Epithelial cell of esophagus (primary cell): Measurements from ENCODE around the gene MBNL1.
A peak's percentile ranks its signal among the peaks of the same experiment; 100 is the strongest.

ENCODE experiments used
- DNase-seq: peaks from one replicate; pipeline ENCODE4 v3.0.0; 2010; ENCODE audit warnings: low read depth
- H3K4me3 ChIP-seq: 2 replicates; pipeline ENCODE4 v1.5.1; 2011; ENCODE audit warnings: mild to moderate bottlenecking, low read length, control low read depth
- CTCF ChIP-seq: IDR thresholded peaks from 2 replicates; pipeline ENCODE4 v1.5.1; 2011; ENCODE audit warnings: low read depth, mild to moderate bottlenecking, low read length, control low read depth, inconsistent platforms; ENCODE audit not compliant: insufficient read depth; ENCODE audit errors: missing control alignments

MBNL1 gene

GRCh38 chr3:152388631-152389030, 119.9 kb downstream of the MBNL1 start:
- no peak for TF ChIP-seq CTCF
- no peak overlapping the region for H3K4me3 ChIP-seq
- DNase-seq = peak; percentile 86

- DNase-seq = peak; percentile 87
- TF ChIP-seq CTCF = no peak
- H3K4me3 ChIP-seq = no peak overlapping the region
Measured at GRCh38 chr3:152389316-152389934, 120.7 kb downstream of the MBNL1 start.

GRCh38 chr3:152390647-152391046, 121.9 kb downstream of the MBNL1 start:
- DNase-seq = no peak
- no peak for TF ChIP-seq CTCF
- H3K4me3 ChIP-seq = no peak overlapping the region

- TF ChIP-seq CTCF = no peak
- no peak overlapping the region for H3K4me3 ChIP-seq
- no peak for DNase-seq
Measured at GRCh38 chr3:152391671-152392070, 122.9 kb downstream of the MBNL1 start.

- DNase-seq = no peak
- no peak overlapping the region for H3K4me3 ChIP-seq
- TF ChIP-seq CTCF = no peak
Measured at GRCh38 chr3:152392272-152392880, 123.6 kb downstream of the MBNL1 start.

GRCh38 chr3:152394246-152394645, 125.5 kb downstream of the MBNL1 start:
- TF ChIP-seq CTCF = no peak
- DNase-seq = no peak
- no peak overlapping the region for H3K4me3 ChIP-seq

GRCh38 chr3:152395764-152396163, 127.0 kb downstream of the MBNL1 start:
- no peak overlapping the region for H3K4me3 ChIP-seq
- no peak for DNase-seq
- no peak for TF ChIP-seq CTCF
